GM12801 (cell line): ENCODE results near the gene ADH5.

Experiments
- CTCF ChIP-seq: IDR thresholded peaks from one replicate; pipeline ENCODE4 v1.5.1; 2011; ENCODE audit warnings: control low read depth; ENCODE audit not compliant: insufficient read length; ENCODE audit errors: extremely low read depth

ADH5 gene

GRCh38 chr4:99029852-99030251, 58.7 kb downstream of the ADH5 start:
- TF ChIP-seq CTCF: no peak

GRCh38 chr4:99029018-99029735, 59.4 kb downstream of the ADH5 start:
- no peak for TF ChIP-seq CTCF

GRCh38 chr4:99028187-99028586, 60.4 kb downstream of the ADH5 start:
- no peak for TF ChIP-seq CTCF

- TF ChIP-seq CTCF: no peak
These were observed 61.3 kb downstream of the ADH5 start for GRCh38 chr4:99027304-99027703.

GRCh38 chr4:99025506-99025905, 63.1 kb downstream of the ADH5 start:
- TF ChIP-seq CTCF: no peak

GRCh38 chr4:99024481-99025275, 63.9 kb downstream of the ADH5 start:
- no peak for TF ChIP-seq CTCF

- TF ChIP-seq CTCF: no peak
These were observed 66.0 kb downstream of the ADH5 start for GRCh38 chr4:99022566-99022965.
